CD4-positive, alpha-beta T cell (primary cell): ENCODE results near the gene TBX18. TPM values are rescaled to one million over a fixed set of nuclear protein-coding genes. Genes with fewer than 3 reads are reported as not detected.

Experiments used
- ATAC-seq: fragments of 200-7000 bp; cut with Tn5 transposase; one replicate; pipeline ENCODE4 v1.10.0; 2022; ENCODE audit warnings: mild to moderate bottlenecking; ENCODE audit not compliant: poor library complexity
- CTCF ChIA-PET: fragments of 350-600 bp; sonication (Branson Sonifier 250); formaldehyde crosslinking; loops from one replicate; lab custom pipeline; 2021; ENCODE audit warnings: antibody characterized with exemption, inconsistent platforms; lab: Charles Lee
- POLR2A ChIA-PET: fragments of 350-600 bp; sonication (Branson Sonifier 250); formaldehyde crosslinking; loops from one replicate; lab custom pipeline; 2021; ENCODE audit warnings: antibody characterized with exemption, inconsistent platforms; lab: Charles Lee
- DNase-seq, 14 experiments: peaks; one replicate each; pipeline ENCODE4 v3.0.0-alpha.2; 2013 to 2020; ENCODE audit warnings: mixed read lengths in 2 of 14
- H3K27ac ChIP-seq, 2 donors: one replicate each; pipeline versions ENCODE4 v1.5.1 to v1.7.0; 2013; ENCODE audit warnings: low read length in 2 of 2, low read depth in 1 of 2, mild to moderate bottlenecking in 1 of 2
- H3K27me3 ChIP-seq, 2 experiments: 1 replicate in 1 of 2; 2 replicates in 1 of 2; pipeline versions ENCODE4 v1.6.1 to v1.7.0; 2013; ENCODE audit warnings: low read length in 2 of 2, control low read depth in 1 of 2, mild to moderate bottlenecking in 1 of 2, moderate library complexity in 1 of 2; ENCODE audit not compliant: insufficient read depth in 2 of 2, control insufficient read depth in 1 of 2
- H3K36me3 ChIP-seq: one replicate; pipeline ENCODE4 v1.6.1; 2013; ENCODE audit warnings: low read length, control low read depth; ENCODE audit not compliant: insufficient read depth
- H3K4me1 ChIP-seq: one replicate; pipeline ENCODE4 v1.6.1; 2013; ENCODE audit warnings: low read length, control low read depth; ENCODE audit not compliant: insufficient read depth
- H3K4me3 ChIP-seq: one replicate; pipeline ENCODE4 v1.5.1; 2013; ENCODE audit warnings: mild to moderate bottlenecking, low read length, moderate library complexity
- H3K9me3 ChIP-seq, 2 experiments: 1 replicate in 1 of 2; 2 replicates in 1 of 2; pipeline versions ENCODE4 v1.6.1 to v1.7.0; 2013; ENCODE audit warnings: low read length in 2 of 2, mild to moderate bottlenecking in 2 of 2, control low read depth in 1 of 2, moderate library complexity in 1 of 2; ENCODE audit not compliant: control insufficient read depth in 1 of 2, insufficient read depth in 1 of 2
- H3K27ac Mint-ChIP-seq: one replicate; pipeline ENCODE4 v1.8.0; 2020; ENCODE audit warnings: mixed read lengths
- H3K27me3 Mint-ChIP-seq: one replicate; pipeline ENCODE4 v1.8.0; 2021; ENCODE audit warnings: mixed read lengths
- H3K36me3 Mint-ChIP-seq: one replicate; pipeline ENCODE4 v1.8.0; 2021; ENCODE audit warnings: low read depth, mixed read lengths
- H3K4me1 Mint-ChIP-seq: one replicate; pipeline ENCODE4 v1.8.0; 2021; ENCODE audit warnings: low read depth, mixed read lengths
- H3K4me3 Mint-ChIP-seq: one replicate; pipeline ENCODE4 v1.8.0; 2020; ENCODE audit warnings: mild to moderate bottlenecking, mixed read lengths
- H3K9me3 Mint-ChIP-seq: one replicate; pipeline ENCODE4 v1.8.0; 2020; ENCODE audit warnings: mixed read lengths
- CTCF ChIP-seq: fragments of 200-600 bp; IDR thresholded peaks from one replicate; pipeline ENCODE4 v1.8.0; 2022; ENCODE audit warnings: antibody characterized with exemption, mild to moderate bottlenecking
- intact Hi-C, 2 experiments: fragments of 100-400 bp; cut with DNase I in 1 of 2; cut with micrococcal nuclease in 1 of 2; formaldehyde crosslinking; loops; one replicate each; pipeline versions ENCODE4 v1.15.1 to v1.9.0; 2023 to 2025; cut with DNase I, micrococcal nuclease
- total RNA-seq, 174 experiments: library from RNA in 2 of 174; stranded (reverse) in 2 of 174; gene quantifications; one replicate each; pipeline ENCODE4 v1.2.3 and lab custom pipeline; 2021 to 2026

TBX18 gene
- total RNA-seq, 2 experiments from 2014 or later, result not detected

DNA sequence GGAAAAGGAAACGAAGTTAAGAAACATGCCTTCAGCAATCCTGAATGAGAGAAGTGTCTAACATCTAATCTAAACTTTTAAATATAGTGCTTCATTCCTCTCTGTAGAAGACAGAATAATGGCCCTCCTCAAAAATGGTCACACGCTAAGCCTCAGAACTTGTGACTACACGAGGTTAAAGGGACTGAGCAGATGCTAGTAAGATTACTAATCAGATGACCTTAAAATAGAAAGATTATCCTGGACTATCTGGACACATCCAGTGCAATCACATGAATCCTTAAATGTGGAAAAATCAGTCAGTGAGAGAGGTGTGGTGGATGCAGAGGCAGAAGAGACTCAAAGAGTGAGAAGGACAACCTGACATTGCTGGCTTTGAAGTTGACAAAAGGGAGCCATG lies 126.1 kb downstream of the TBX18 start:
- H3K36me3 ChIP-seq, result no peaks in the 10 kb centered on the region
- H3K27ac Mint-ChIP-seq, result no peak overlapping the region
- no peaks in the 10 kb centered on the region for H3K36me3 Mint-ChIP-seq
- no peak for TF ChIP-seq CTCF
- CTCF ChIA-PET, result no interaction called here
- H3K27me3 Mint-ChIP-seq, result no peaks in the 10 kb centered on the region
- intact Hi-C loops, result no loop called here
- H3K4me1 ChIP-seq, result no peaks in the 10 kb centered on the region
- H3K4me3 ChIP-seq, result no peak overlapping the region
- H3K27ac ChIP-seq, result no peak overlapping the region
- no peaks in the 10 kb centered on the region for H3K4me1 Mint-ChIP-seq
- POLR2A ChIA-PET, result no interaction called here
- no peak overlapping the region for H3K4me3 Mint-ChIP-seq
- DNase-seq, result no peak
- no peaks in the 10 kb centered on the region for H3K9me3 ChIP-seq
- ATAC-seq, result no peak
- H3K9me3 Mint-ChIP-seq, result peaks cover 4% of the 10 kb centered on the region
- H3K27me3 ChIP-seq, result no peaks in the 10 kb centered on the region
